ENCODE measurements around the gene BBS5.
"Not testable (repeated sequence)": the region's sequence is repeated elsewhere in the genome, so short reads cannot be mapped to it uniquely, and the experiment has no call there.

Gene BBS5

DNA sequence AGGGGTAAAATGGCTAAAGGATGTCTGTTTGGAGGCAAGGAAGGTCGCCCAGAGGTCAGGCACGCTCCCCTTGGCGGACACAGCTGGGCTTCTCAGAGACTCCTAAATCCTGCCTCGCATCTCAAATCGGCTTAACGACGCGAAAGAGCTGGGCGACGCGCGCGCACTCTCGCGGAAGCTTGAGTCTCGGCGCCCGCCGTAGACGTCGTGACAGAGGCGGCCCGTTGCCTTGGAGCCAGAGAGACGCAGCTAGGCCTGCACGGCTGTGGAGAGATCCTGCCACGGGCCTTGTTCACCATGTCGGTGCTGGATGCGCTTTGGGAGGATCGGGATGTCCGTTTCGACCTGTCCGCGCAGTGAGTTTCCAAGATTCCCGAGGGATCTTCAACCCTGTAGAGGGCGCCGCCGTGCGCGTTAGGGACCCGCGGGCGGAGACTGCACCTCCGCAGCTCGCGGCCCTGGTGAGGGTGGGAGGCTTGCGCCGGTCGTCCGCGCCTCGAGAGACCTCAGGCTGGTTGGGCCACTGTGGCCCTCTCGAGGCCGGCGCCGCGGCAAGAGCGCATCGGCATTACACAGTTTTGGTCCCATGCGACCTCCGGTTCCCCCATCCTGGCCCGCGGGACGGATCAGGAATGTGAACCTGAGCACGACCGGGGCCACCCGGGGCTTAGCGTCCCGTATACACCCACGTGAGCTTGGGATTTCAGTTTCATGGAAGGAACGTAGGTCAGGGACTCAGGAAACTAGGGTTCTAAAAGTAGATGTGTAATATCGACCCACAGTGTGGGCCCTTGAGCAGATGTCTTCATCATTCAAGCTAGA is at the start of gene BBS5:
Gene BBS5, plus strand, starts transcription at position 238 of the 822 bp plus-strand sequence. Its CDS starts 60 bp downstream, at position 298.
- DNase-seq = peak; percentile 61

DNA sequence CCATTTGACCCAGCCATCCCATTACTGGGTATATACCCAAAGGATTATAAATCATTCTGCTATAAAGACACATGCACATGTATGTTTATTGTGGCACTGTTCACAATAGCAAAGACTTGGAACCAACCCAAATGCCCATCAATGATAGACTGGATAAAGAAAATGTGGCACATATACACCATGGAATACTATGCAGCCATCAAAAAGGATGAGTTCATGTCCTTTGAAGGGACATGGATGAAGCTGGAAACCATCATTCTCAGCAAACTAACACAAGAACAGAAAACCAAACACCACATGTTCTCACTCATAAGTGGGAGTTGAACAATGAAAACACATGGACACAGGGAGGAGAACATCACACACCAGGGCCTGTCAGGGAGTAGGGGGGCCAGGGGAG is 47.5 kb upstream of the BBS5 start:
- not testable (repeated sequence) for DNase-seq

DNA sequence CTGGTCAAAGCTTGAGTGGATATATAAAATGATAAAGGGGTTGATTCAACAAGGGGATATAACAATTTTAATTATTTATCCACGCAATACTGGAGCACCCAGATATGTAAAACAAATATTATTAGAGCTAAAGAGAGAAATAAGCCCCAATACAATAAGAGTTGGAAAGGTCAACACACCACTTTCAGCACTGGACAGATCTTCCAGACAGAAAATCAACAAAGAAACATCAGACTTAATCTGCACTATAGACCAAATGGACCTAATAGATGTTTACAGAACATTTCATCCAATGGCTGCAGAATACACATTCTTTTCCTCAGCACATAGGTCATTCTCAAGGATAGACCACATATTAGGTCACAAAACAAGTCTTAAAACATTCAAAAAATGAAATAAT is 45.1 kb upstream of the BBS5 start:
- not testable (repeated sequence) for DNase-seq

DNA sequence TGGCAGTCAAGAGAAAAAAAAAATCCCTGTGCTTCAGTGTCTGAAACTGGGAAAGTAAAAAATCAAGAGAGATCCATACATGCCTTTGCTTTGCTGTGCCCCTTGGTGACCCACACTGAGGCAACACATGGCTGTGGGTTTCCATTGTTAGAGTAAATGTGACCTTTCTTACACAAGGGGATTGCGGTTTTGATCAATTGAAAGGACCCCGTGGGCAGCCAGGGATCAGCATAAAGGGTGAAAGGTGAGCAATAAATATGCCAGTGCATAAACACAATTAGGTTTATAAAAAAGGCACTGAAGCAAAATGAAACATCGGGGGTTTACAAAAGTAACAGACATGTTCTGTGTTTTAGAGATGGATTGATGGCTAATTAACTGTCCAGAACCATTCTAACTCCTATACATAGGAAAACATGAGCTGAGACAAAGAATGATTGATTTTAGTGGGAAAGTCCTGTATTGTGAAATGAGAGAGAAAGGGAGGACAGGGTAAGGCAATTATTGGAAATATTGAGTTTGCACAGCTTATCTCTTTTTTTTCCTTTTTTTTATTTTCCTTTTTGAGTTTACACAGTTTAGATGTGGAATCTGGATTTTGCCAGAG is 40.7 kb upstream of the BBS5 start:
- no peak for DNase-seq

DNA sequence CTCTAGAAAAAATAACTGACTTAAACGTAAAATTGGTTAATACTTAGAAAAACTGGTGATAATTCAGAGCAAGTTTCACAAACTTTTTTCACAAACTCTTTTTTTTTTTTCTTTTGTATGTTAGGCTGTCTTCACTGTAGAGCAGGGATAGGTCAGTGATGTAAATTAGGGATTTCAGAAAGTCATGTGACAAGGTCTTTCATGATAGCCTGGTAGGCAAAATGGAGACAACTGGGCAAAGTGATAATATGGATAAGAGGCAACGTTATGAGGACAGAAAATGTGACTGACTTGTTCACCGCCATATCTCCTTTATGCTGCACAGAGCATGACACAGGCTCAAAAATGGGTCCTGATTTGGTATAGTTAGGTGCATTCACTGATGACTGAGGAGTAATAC is 39.4 kb upstream of the BBS5 start:
- no peak for DNase-seq

DNA sequence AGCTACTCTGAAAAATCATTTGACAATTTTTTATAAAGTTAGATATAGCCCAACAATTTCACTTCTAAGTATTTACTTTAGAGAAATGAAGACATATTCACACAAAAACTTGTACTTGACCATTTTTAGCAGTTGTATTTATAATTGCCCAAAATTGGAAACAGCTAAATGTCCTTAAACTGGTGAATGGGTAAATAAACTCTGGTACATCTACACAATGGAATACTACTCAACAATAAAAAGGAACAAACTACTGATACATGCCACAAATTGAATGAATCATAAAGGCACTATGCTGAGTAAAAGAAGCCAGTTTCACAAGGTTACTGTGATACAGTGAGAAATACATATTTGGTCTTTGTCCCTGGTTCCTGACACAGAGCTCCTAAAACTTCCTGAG is 32.8 kb upstream of the BBS5 start:
- no peak for DNase-seq

DNA sequence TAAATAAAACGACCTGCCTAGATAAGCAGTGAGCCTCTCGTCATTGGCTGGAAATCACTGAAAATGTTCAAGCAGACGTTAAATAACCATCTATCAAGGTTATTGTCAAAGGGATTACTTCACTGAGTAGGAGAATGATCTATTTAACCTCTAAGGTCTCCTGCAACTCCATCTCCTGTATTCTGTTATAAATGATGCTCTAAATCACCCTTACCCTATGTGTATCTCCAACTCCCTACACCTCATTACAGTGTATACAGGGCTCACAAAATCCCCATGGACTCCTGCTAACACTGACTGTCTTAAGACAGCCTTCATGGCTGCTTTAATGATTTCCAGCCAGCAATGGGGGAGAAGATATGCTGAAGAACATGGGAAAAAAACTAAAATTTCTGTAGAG is 31.0 kb upstream of the BBS5 start:
- DNase-seq = no peak

DNA sequence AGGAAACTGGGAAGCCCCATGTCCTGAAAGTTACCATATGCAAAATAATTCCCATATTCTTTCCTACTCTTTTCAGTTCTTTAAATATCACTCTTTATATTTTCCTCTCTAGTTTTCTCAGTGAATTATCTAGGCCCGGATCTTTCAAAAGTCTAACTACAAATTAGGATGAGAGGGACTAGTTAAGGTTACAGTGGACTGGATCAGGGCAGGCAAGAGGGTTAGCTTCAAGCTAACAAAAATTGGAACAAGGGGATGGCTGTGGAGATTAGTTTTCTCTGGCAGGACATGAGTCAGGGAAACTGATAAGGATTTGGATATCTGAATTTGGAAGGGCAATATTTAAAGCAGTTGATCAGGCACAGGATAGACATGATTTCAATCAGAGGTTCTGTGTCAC is 30.4 kb upstream of the BBS5 start:
- no peak for DNase-seq

DNA sequence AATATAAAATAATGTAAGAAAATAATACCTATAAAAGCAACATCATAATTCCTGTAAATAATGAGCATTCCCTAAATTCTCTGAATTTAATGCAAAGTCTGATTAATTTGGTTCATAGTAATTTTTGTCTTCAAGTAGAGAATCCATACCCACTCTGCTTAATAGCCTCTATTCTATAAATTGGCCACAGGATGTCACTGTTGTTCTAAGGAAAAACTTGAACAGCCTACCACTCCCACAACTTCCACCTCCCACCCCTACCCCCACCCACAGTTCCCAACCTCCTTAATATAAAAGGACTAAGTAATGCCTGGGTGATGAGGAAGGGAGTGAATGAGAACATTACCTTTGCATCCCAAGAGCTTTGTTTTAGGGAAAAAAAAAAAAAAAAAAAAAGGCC is 27.2 kb upstream of the BBS5 start:
- DNase-seq = peak; percentile 26

DNA sequence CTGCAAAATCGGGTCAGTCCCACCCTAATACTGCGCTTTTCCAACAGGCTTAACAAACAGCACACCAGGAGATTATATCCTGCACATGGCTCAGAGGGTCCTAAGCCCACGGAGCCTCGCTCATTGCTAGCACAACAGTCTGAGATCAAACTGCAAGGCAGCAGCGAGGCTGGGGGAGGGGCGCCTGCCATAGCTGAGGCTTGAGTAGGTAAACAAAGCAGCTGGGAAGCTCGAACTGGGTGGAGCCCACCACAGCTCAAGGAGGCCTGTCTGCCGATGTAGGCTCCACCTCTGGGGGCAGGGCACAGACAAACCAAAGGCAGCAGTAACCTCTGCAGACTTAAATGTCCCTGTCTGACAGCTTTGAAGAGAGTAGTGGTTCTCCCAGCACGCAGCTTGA is 26.2 kb upstream of the BBS5 start:
- DNase-seq = not testable (repeated sequence)

DNA sequence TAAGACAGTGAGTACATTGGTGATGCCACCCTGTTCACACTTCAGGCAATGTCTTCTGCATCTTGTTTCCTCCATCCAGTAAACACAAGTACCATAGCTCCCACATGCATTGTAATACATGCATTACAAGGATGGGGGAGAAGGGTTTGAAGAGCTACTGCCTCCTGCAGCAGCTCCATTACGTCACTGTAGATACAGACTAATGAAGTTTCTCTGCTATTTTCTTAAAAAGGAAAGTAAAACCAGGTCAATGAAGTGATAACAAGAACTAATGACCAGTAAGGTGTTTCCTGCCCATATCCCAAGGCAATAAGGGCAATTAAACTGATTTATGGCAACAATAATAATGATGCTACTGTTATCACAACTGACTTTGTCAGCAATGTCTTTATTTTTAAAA is 18.2 kb upstream of the BBS5 start:
- no peak for DNase-seq

DNA sequence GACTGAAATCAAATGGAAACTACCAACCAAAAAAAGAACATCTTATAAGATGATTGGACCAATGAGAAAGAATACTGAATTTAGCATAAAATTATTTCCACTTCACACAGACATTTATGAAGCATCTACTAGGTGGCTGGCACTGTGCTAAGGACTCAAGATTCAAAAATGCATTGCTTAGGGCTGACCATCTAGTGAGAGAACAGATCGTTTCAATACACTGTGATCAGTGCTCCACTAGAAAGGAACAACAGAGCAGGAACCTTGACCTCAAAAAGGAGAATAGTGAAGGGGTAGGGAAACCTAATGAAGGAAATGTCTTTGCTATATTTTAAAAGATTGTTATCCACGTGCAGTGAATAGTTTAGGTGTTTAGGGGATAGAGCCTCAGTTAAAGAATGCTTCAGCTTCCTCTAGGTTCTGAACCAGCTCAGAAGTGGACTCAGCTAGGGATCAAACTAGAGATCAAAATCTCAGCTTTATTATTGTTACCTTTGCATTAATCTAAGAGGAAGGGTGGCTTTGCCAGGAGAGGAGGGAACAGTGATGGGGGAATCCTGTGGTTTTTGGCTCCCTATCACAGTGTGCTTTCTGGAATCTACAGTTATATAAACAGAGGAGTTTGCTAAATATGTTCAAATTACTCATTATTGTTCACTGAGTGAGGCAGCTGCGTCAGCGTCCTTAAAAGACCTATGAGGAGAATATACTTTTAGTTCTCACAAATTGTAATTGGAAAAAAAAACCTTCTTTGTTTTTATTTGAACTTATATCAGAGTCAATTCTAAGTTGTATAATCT is 16.2 kb upstream of the BBS5 start:
- no peak for DNase-seq

DNA sequence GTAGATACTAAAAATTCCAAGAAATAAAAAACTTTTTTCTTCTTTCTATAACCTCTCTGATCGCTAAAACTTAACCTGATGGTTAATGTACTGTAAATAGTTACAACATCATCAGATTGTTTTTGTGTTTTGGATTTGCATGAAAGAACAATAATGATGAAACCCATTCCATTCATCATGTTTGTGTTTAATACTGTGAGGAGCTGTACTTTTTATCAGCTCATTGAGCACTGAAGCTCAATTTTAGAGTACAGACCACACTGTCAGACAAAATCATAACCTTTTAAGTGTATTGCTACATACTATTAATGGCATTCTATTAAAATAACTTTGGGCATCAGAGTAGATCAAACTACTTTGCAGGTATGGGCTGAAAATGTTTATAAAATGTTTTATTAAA is 14.8 kb upstream of the BBS5 start:
- DNase-seq = no peak

DNA sequence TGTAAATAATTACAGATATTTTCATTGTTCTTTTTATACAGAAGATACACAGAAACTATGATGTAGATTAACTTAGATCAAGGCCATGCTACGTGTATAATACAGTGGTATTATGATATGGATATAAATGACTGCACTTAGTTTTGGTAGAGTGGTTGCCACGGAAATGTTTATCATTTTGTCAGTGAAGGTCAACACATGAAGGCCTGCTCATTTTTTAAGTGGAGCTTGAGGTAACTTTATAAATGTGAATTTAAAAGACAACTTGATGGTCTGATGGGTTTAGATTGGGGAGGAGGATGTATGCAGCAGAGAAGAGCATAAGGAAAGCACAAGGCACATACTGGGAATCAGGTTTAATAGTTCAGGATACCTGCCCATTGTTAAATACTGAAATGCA is 14.4 kb upstream of the BBS5 start:
- peak; percentile 15 for DNase-seq

DNA sequence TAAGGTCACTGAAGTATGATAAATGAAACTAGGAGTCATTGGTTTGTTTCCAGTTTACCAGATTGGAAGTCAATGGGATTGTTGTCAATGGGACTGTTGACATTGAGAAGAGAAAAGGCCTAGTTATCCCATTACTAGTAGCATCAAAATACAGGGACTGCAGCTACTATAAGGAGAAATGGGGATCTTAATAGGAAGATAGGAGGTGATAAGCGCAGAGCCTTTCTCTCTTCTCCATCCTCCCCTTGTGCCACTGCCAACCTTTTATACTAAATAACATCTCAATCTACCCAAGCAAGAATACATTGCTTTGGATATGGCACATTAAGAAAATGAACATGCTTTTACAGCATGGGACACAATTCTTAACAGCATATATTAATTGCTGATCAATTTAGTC is 10.5 kb upstream of the BBS5 start:
- no peak for DNase-seq

DNA sequence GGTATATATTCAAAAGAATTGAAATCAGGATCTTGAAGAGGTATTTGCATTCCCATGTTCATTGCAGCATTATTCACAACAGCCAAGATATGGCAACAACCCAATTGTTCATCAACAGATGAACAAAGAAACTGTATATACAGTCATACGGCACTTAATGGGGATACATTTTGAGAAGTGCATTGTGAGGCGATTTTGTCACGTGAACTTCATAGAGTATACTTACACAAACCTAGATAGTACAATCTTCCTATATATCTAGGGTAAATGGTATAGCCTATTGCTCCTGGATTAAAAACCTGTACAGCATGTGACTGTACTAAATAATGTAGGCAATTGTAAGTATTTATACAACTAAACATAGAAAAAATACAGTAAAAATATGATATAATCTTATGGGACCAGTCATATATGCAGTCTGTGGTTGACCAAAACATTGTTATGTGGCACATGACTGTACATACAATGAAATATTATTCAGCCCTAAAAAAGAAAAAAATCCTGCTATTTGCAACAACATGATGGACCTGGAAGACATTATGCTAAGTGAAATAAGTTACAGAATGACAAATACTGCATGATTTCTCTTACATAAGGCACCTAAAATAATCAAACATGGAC is 9.2 kb upstream of the BBS5 start:
- DNase-seq = no peak

DNA sequence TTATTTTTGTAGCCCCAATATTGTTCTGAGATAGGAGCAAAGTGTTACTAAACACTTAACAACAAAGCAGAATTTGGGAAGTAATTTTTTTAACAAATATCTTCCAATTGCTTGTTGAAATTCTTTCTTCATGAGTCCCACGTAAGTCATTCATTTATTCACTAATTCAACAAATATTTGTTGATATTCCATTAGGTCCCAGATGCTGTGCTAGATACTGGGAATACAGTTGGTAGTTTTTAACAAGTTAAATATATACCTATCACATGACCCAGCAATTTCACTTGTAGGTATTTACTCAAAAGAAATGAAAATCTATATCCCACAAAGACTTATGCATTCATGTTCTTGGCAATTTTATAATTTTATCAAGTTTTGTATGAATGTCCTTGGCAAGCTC is 7.0 kb upstream of the BBS5 start:
- DNase-seq = no peak

DNA sequence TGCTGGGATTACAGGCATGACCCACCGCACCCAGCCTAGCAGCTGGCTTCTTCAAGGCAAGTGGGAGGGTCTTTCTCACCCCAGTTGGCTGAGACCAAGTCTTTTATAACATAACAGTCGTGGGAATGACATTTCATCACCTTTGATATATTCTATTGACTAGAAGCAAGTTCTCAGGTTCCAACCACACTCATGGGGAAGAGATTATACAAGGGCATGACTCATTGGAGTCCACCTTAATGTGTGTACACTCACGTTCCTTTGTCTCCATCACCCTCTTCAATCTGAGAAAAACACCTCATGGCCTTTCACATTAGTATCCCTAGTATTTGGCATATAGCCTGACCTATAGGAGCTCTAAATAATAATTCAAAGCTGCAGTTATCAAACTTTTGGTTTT is 2.8 kb upstream of the BBS5 start:
- no peak for DNase-seq

DNA sequence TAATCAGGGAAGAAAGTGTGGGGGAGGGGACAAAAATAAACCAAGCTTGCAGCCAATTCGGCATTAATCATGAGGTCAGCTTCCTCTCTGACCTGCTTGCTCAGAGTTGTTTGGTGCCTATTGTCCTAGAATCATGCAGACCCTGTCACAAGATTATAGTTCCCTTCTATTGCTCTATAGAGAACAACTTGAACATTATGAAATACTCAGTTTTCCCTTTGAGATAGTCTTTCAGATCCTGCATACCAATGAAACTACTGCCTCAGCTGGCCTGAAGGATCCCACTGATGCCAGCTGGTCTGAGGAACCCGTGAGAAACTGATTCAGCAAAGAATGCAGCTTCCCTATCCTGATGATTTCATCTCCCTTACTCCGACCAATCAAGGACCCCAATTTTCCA is 955 bp upstream of the BBS5 start:
- no peak for DNase-seq

DNA sequence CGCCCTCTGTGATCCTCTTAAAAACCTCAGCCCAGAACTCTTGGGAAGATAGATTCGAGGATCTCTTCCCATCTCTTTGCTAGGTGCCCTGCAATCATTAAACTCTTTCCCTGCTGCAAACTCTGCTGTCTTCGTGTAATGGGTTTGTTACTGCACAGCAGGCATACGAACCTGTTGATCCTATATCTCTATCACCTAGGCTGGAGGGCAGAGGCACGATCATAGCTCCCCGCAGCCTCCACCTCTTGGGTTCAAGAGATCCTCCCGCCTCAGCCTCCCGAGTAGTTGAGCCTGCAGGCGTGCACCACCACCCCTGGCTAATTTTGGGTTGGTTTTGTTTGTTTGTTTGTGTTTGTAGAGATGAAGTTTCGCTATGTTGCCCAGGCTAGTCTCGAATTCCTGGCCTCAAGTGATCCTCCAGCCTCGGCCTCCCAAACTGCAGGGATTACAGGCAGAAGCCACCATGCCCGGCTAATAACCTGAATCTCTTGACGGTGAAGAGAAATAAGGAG is 493 bp upstream of the BBS5 start:
- DNase-seq = no peak

DNA sequence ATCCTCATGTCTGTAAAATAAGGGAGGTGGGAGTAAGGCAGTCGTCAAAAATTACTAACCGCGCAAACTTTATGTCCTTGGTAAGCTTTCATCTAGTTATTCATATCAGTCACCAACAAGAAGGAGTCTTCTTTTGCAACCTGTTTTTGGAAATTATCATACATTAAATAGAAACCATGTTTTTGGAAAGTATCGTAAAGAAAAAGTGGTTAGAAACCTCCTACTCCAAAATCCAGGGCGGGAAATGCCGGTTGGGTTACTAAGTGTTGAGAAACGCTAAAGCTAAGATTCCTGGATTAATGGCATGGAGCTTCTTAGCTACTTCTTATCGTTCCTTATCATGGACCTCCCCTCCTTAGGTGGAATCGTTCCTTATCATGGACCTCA is 778 bp downstream of the BBS5 start:
- DNase-seq = no peak

DNA sequence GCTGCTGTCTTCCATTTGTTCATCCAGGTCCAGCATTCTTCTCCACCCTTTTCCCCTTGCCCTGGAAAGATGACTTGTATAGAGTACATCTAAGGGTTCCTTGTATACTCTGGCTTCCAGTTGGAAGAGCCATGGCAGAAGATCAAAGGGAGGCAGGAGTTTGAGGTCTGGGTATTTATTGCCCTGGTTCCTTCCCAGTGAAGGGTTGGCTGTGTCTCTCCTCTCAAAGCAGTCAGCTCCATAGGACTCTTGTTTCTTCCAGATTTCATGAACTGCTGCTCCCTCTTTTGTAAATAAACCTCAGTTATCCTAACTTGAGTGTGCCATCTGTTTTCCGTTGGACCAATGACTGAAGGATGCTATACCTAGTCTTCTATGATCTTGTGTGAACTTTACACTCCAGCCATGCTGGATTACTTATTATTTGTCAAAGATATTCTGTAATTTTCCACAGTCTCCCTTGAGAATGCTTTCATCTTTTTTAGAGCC is 6.4 kb downstream of the BBS5 start:
- DNase-seq = no peak

DNA sequence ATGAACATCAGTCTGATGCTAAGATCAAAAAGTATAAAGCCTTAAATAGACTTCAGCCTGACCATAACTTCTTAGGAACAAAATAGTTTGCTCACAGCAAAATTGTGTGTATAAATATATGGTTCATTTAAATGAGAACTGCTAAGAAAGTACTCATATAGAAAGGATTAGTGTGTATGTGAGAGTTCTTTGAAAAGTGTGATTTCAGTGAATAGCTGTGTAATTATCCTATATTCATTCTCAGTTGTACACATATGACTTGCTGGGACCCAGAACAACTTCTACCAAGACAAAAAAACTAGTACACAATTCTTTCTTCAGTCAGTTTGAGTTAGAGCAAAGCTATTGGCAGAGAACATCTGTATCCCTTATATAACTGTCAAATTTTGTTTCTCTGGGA is 7.2 kb downstream of the BBS5 start:
- no peak for DNase-seq
